HG03565 (cell line): ENCODE measurements around the gene TAL1.

Experiments
- ATAC-seq: cut with Tn5 transposase; IDR thresholded peaks from one replicate; pipeline ENCODE4 v1.9.1; 2021; ENCODE audit warnings: mild to moderate bottlenecking, moderate library complexity; ENCODE audit not compliant: unreplicated experiment

The TAL1 gene

DNA sequence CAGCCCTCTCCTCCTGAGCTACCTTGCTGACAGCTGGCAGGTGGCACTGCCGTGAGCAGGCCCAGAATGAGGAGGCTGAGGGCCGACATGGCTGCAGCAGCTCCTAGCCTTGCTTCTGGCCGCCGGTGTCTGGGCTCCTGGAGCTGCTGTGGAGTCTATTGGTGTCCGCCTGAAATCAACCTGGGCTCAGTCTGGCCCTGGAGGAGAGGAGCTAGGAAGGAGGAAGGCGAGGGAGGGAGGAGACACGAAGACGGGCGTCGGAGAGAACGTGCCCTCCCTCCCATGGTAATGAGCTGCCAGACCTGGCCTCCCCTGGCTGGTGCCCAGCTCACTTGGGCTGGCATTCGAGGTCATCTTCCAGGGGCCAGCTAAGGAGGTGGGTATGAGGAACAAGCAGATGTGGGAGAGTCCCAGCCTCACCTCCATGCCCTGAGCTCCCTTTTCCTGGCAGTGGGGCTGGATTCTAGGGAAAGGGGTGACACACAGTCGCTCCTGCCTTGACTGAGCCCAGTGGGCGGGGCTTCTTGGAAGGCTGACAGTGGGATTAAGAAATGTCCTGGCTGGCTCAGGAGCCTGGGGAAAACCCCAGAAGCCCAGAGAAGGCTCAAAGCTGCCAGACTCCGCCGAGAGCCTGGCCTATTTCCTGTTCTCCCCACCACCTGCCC, 42.0 kb downstream of the TAL1 start, which contains the start of gene PDZK1IP1:
PDZK1IP1 (minus strand) TSS at position 193 of the 665 bp plus-strand sequence; CDS start at position 89, 104 bp downstream.
- no peak for ATAC-seq

DNA sequence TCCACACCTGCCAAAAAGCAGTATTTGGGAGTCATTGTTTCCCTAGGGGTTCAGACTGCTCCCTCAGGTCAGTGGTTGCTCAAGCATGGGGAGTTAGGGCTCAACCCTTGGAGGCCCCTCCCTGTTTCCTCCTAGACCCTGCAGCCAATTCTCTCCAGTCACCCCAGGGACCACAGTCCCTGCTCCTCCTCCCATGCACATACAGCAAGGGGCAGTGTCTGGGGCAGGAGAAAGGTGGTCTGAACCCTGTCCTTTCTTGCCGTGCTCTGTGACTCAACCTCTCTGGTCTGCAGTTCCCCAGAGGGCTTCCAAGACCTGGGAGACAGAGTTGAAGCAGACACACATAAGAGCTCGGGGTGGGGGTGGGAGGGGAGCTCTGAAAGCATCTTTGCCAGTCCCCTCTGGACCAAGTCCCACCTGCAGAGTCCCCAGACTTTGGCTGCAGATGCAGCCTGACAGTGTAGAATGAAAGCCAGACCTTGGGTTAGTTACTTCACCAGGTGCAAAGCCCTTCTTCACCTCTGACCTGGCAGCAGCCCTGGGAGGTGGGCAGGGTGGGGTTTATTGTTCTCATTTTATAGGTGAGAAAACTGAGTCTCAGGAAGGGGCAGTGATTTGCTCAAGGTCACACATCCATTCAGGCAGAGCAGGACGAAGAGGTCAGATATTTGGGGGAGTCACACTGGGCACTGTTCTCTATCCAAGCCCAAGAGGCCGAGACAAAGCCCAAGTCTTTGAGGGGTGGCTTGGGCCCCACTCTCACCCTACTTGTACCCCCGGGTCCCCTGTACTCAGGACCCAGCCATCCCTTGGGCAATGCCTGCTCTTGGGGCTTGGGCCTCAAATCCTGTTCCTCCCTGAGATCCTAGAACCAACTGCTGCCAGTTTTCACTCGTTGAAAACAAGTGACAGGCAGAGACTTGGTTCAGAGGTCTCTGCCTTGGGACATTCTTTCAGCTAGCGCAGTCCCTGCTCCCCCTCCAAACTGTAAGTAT, 42.9 kb downstream of the TAL1 start:
- ATAC-seq: no peak

GRCh38 chr1:47187926-47188250, 44.1 kb downstream of the TAL1 start:
- ATAC-seq: no peak

DNA sequence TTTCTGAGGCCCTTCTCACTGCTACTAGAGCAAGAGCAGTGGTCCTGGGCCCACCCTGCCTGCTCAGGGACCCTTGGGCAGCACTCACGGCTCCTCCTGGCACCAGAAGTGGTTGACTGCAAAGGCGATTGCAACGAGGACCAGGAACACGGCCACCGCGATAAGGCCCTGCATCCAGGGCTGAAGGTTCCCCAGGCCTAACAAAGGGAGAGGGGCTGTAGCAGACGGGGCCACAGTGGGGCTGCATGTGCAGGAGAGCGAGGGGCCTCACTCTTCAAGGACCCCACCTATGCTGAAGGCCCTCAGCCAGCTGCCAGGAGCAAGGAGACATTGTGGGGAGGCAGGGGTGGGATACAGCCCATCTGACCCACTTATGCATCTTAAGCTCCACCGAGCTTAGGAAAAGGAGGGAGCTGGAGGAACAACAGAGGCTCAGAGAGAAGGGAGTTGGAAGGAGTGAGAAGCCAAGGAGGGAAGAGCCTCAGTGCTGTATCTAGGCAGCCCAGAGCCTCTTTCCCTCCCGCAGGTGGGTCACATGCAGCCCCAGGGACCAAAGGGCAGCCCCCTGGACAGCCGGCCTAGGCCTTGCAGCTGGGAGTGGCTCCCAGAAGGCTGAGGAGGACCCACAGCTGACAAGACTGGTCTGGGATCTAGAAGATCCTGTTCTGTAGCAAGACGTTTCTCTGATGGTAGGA, 44.6 kb downstream of the TAL1 start:
- ATAC-seq: no peak

DNA sequence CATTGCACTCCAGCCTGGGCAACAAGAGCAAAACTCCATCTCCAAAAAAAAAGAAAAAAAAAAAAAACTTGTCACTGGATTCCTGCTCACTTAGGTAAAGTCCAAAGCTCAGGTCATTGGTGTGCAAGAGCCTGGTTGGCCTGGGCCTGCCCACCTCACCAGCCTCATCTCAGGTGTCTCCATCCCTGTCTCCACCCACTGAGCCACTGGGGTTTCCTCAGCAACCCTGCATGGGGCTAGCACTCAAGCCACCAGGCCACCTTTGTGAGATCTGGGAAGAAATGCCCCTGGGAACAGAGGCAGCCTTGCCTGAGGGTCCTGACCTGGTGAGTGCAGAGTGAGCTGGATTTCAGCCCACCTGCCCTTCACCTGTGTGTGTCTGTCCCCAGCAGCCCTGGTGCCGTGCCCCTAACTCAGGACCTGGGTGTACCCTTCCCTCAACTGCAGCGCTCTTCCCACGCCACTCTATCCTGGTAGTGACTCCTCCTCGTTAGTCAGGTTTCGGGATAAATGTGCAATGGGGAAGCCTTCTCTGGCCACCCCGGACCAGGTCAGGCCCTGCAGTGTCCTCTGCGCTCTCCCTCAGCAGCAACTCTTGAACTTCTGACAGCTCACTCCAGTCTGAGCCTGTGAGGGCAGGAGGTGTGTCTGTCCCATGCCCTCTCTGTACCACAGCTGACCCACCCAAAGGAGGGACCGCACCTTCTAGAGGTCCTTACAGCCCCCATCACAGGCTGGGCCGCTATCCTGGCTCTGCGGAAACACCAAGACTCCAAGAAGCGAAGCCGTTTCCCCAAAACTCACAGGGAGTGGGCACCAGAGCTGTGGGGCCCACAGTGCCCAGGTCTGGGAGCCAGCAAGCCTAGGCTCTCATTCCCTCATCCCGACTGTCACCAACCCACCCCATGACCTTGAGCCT, 45.5 kb downstream of the TAL1 start:
- no peak for ATAC-seq

- ATAC-seq: no peak
Measured at GRCh38 chr1:47184822-47185677, 47.0 kb downstream of the TAL1 start.

DNA sequence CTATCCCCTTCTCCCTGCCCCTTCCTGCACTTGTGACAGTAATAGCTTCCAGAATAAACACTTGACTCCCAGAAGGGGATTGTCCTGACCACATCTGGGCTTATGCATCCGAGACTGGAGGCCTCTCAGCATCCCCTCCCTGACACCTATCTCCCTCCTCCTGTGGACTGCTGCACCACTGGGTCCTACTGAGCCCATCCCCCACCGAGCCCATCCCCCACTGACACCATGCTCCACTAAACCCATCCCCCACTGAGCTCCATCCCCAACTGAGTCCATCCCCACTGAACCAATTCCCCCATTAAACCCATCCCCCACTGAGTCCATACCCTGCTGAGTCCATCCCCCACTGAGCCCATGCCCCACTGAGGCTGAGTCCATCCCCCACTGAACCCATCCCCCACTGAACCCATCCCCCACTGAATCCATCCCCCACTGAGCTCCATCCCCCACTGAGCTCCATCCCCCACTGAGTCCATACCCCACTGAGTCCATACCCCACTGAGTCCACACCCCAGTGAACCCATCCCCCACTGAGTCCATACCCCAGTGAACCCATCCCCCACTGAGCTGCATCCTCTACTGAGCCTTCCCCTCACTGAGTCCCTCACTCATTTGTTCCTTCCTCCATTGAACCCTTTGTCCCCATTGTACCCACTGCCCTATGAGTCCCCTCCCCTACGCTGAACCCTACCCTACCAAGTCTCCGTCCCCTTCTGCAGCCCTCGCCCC, 47.8 kb downstream of the TAL1 start:
- ATAC-seq: no peak

DNA sequence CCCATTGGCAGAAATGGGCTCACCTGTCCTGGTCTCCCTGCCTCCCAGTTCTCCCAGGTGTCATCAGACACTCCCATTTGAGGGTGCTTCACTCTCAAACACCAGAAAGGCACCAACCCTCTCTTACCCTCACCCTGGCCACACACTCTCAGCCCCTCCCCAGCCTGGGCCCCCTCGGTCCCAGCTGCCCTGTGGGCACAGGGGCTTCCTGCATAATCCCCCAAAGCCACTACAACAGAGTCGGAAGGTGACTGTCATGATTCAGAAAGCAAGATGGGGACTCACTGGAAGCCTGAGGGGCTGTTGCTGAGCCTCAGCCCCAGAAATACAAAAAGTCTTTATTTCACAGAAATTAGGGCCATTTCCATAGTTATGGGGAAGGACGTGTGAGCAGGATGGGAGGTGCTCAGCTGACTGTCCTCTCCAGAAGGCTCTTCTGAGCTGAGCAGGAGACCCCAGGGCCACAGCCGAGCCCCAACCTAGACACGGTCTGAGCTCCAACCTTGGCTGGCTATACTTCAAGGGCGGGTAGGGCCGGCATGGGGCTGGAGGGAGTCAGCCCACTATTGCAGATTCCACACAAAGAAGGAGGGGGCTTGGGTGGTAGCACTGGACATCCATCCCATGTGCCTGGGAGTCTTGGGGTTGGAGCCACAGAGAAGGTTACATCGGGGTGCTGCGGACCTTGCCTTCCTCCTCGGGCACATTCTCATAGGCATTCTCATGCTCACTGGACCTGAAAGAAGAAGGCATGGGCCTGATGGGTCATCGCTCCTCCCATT, 48.5 kb downstream of the TAL1 start:
- no peak for ATAC-seq

DNA sequence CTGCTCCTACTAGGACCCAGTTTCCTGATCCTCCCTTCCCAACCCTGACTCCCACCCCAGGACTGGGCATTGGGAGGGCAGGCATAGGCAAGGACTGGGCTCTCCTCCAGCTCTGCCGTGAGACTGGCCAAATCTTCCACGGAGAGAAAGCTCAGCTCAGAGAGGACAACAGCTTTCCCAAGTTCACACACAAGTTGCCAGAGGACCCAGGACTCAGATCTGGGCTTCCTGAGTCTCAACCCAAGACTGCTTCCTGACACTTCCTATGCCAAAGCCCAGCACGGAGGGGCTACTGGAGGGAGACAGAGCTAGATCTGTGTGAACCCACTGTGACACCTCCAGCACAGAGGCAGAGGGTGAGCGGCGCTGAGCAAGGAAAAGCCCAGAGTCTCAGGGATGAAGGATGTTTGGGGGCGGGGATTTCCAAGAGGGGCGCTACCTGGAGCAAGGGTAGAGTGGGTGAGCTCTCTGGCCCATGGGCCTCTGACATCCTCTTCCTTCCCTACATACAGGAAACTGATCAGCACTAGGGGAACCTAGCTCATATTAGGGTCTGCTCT, 49.3 kb downstream of the TAL1 start:
- no peak for ATAC-seq

- ATAC-seq: no peak
Measured at GRCh38 chr1:47181955-47182675, 49.9 kb downstream of the TAL1 start.

- ATAC-seq: no peak
Measured at GRCh38 chr1:47181095-47181954, 50.7 kb downstream of the TAL1 start.

DNA sequence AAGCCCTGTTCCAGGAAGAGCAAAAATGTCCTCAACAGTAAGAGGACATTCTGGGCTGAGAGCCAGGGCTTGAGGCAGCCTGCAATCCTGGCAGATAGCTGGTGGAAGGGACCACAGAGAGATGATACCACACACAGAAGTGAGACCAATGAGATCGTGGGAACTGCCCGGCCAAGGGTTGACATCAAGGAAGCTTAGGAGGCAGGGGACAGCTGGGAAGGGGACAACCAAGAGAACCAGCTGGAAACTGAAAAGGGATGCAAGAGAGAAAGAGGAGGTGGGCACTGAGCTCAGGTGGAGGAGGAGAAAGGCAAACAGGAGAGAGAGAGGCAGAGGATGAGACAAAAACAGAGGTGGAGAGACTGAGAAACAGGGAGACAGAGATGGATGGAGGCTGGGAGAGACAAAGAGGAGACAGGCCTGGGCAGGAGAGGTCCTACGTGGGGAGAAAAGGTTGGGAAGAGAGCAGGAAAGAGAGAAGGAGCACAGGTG, 51.4 kb downstream of the TAL1 start:
- ATAC-seq: no peak

- ATAC-seq: no peak
Measured at GRCh38 chr1:47179988-47180563, 51.9 kb downstream of the TAL1 start.

GRCh38 chr1:47179017-47179987, 52.7 kb downstream of the TAL1 start:
- ATAC-seq: peak; percentile 92

DNA sequence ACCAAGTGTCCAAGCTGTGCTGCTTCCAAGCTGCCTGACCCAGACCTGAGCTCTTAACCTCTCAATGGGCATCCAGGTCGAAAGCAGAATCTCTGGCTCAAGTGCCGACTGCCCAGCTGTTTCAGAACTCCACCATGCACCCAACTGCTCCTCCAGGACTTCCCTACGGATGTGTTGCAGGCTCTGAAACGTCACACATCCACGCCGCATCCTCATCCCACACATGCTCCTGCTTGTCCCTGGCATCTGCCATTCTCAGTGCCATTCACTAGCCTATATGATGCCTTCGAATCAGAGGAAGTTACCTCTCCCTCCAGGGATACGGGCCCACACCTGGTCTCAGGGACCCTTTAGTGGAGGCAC, 53.4 kb downstream of the TAL1 start:
- ATAC-seq: no peak
